Progenitor cell of endocrine pancreas (in vitro differentiated cells): ENCODE results near the gene WDR59. TPM values are rescaled to one million over a fixed set of nuclear protein-coding genes. Genes with fewer than 3 reads are reported as not detected.

Source experiments
- DNase-seq: peaks from one replicate; pipeline ENCODE4 v3.0.0; 2021; ENCODE audit warnings: low spot score; ENCODE audit not compliant: unreplicated experiment
- H3K27ac Mint-ChIP-seq: 2 replicates; pipeline ENCODE4 v1.8.0; 2021; ENCODE audit warnings: mild to moderate bottlenecking, moderate library complexity, mixed read lengths
- H3K27me3 Mint-ChIP-seq: 2 replicates; pipeline ENCODE4 v1.8.0; 2021; ENCODE audit warnings: mixed read lengths
- H3K36me3 Mint-ChIP-seq: 2 replicates; pipeline ENCODE4 v1.8.0; 2022; ENCODE audit warnings: mixed read lengths; ENCODE audit not compliant: insufficient read depth
- H3K4me1 Mint-ChIP-seq: 2 replicates; pipeline ENCODE4 v1.8.0; 2021; ENCODE audit warnings: low read depth, mixed read lengths
- H3K4me3 Mint-ChIP-seq: 2 replicates; pipeline ENCODE4 v1.8.0; 2021; ENCODE audit warnings: low read depth, mild to moderate bottlenecking, moderate library complexity, mixed read lengths
- H3K9me3 Mint-ChIP-seq: 2 replicates; pipeline ENCODE4 v1.8.0; 2021; ENCODE audit warnings: low read depth, mixed read lengths
- total RNA-seq: library from RNA; stranded (reverse); gene quantifications from 2 replicates; pipeline ENCODE4 v1.2.1, GENCODE V29; 2021
- TF ChIP-seq, protein P1 (sequence below): fragments of 200-600 bp; sonication (generic); IDR thresholded peaks from one replicate; pipeline ENCODE4 v1.5.0; 2021; ENCODE audit warnings: antibody characterized with exemption, mild to moderate bottlenecking; ENCODE audit not compliant: unreplicated experiment

The WDR59 gene
- total RNA-seq, 1 donor from 2014 or later, result 154 TPM

GRCh38 chr16:75005697-75006096 lies 20.8 kb upstream of the WDR59 start:
- H3K4me3 Mint-ChIP-seq, result no peak overlapping the region
- H3K27ac Mint-ChIP-seq, result no peak overlapping the region
- TF ChIP-seq, protein P1, sequence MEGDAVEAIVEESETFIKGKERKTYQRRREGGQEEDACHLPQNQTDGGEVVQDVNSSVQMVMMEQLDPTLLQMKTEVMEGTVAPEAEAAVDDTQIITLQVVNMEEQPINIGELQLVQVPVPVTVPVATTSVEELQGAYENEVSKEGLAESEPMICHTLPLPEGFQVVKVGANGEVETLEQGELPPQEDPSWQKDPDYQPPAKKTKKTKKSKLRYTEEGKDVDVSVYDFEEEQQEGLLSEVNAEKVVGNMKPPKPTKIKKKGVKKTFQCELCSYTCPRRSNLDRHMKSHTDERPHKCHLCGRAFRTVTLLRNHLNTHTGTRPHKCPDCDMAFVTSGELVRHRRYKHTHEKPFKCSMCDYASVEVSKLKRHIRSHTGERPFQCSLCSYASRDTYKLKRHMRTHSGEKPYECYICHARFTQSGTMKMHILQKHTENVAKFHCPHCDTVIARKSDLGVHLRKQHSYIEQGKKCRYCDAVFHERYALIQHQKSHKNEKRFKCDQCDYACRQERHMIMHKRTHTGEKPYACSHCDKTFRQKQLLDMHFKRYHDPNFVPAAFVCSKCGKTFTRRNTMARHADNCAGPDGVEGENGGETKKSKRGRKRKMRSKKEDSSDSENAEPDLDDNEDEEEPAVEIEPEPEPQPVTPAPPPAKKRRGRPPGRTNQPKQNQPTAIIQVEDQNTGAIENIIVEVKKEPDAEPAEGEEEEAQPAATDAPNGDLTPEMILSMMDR, result no peak
- no peak for DNase-seq
- no peaks in the 10 kb centered on the region for H3K27me3 Mint-ChIP-seq
- H3K4me1 Mint-ChIP-seq, result peaks cover 19% of the 10 kb centered on the region
- H3K36me3 Mint-ChIP-seq, result peaks cover 7% of the 10 kb centered on the region
- no peaks in the 10 kb centered on the region for H3K9me3 Mint-ChIP-seq

DNA sequence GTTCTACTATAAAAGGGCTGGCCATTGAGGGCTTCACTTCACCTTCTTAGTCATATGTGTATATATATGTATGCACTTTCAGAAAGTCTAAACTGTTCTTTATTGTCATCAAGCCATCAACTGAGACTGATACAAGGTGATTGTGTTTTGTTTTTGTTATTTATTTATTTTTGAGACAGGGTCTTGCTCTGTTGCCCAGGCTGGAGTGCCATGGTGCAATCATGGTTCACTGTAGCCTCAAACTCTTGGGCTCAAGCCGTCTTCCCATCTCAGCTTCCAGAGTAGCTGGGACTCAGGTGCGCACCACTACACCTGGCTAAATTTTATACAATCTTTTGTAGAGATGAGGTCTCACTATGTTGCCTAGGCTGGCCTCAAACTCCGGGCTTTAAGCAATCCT lies 19.5 kb upstream of the WDR59 start:
- Mint-ChIP-seq H3K4me1 (peaks cover 25% of the 10 kb centered on the region), H3K4me3 (no peak overlapping the region), H3K27ac (no peak overlapping the region), H3K27me3 (no peaks in the 10 kb centered on the region), H3K36me3 (peaks cover 7% of the 10 kb centered on the region), H3K9me3 (no peaks in the 10 kb centered on the region)
- DNase-seq, result no peak
- TF ChIP-seq, protein P1, result no peak

- TF ChIP-seq, protein P1, result no peak
- peaks cover 25% of the 10 kb centered on the region for H3K4me1 Mint-ChIP-seq
- no peaks in the 10 kb centered on the region for H3K9me3 Mint-ChIP-seq
- H3K27ac Mint-ChIP-seq, result no peak overlapping the region
- no peaks in the 10 kb centered on the region for H3K27me3 Mint-ChIP-seq
- H3K4me3 Mint-ChIP-seq, result no peak overlapping the region
- no peak for DNase-seq
- peaks cover 7% of the 10 kb centered on the region for H3K36me3 Mint-ChIP-seq
Observed at GRCh38 chr16:75003931-75004330, 19.0 kb upstream of the WDR59 start.

DNA sequence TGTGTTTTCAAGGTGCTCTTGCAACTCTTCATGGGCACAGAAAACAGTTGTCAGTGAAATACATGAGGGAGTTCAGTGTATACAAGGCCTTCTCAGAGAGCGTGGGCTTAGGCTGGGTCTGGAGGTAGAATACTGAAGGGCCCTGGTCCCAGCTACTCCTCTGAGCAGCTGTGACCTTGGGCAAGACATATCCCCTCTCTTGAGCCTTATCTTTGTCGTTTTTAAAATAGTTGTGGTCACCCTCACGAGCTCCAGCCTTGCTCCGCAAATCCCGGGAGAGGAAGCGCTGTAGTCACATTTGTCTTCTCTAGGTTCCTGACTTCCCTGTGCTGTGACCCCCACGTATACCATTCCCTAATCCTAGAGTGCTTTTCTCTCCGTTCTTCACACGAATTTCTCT lies 17.6 kb upstream of the WDR59 start:
- H3K36me3 Mint-ChIP-seq, result peaks cover 7% of the 10 kb centered on the region
- no peak overlapping the region for H3K4me3 Mint-ChIP-seq
- H3K27ac Mint-ChIP-seq, result no peak overlapping the region
- H3K4me1 Mint-ChIP-seq, result peaks cover 31% of the 10 kb centered on the region
- no peaks in the 10 kb centered on the region for H3K27me3 Mint-ChIP-seq
- no peak for DNase-seq
- H3K9me3 Mint-ChIP-seq, result no peaks in the 10 kb centered on the region
- TF ChIP-seq, protein P1, result no peak

DNA sequence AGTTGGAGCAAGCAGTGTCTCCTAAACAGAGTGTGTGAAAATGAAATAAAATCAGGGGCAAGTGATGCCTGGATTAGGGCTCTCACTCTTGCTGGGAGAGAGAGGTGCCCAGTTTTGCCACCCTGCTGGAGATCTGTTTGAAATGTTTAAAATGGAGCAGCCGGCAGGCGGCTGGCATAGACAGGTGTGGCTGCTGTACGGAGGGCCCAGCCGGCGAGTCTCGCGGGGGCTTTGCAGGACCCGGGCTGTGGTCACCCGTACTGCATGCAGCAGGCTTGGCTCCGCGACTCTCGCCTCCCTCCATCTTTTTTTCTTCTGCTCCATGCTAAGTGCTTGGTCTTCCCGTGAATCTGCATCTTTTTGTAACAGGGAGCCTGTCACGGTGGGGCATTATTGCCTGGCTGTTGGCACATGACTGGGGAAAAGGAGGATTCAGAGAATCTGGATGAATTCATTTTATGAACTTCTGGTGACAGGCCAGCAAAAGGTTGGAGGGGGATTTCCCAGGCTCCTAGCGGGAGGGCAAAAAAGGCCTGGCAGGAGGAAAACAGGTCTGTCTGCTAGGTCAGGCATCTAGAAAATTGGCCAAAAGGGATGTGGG lies 15.7 kb upstream of the WDR59 start:
- peaks cover 7% of the 10 kb centered on the region for H3K36me3 Mint-ChIP-seq
- H3K4me3 Mint-ChIP-seq, result peak overlapping the region; percentile 80
- TF ChIP-seq, protein P1, result no peak
- H3K4me1 Mint-ChIP-seq, result peaks cover 36% of the 10 kb centered on the region
- no peaks in the 10 kb centered on the region for H3K27me3 Mint-ChIP-seq
- peak overlapping the region; percentile 73 for H3K27ac Mint-ChIP-seq
- no peaks in the 10 kb centered on the region for H3K9me3 Mint-ChIP-seq
- DNase-seq, result no peak
